ENCODE measurements around the gene GALNT7.

The GALNT7 gene

GRCh38 chr4:173301518-173302201 lies 133.0 kb downstream of the GALNT7 start:
- DNase-seq (ENCODE audit: low read depth, low spot score): no peak

DNA sequence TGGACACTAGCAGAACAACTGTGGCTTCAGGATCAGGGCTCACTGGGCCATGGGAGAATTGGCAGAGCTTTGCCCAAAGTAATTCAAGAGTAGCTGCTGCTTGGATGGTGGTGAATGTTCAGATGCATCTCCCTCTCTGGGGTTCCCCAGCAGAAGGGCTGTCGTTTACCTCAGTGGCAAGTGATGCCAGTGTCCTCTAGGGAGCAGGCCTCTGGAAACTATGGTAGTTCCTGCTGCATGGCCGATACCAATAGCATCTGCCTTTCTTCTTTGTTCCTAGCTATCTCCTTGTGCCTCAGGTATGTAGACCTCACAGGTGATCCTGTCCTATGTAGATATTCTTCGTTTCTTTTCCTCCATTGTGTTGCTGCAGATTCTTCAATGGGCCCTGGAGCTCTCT lies 139.2 kb downstream of the GALNT7 start:
- no peak for DNase-seq (ENCODE audit: low read depth, low spot score)

DNA sequence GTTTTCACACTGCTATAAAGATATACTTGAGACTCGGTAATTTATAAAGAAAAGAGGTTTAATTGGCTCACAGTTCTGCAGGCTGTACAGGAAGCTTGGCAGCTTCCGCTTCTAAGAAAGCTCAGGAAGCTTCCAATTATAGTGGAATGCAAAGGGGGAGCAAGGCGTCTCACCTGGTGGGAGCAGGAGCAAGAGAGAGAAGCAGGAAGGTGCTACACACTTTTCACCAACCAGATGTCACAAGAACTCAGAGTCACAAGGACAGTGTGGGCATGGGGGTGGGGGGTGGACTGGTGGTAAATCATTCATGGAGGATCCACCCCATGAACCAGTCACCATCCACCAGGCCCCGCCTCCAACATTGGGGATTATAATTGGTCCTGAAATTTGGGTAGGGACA lies 142.8 kb downstream of the GALNT7 start:
- no peak for DNase-seq (ENCODE audit: low read depth, low spot score)

DNA sequence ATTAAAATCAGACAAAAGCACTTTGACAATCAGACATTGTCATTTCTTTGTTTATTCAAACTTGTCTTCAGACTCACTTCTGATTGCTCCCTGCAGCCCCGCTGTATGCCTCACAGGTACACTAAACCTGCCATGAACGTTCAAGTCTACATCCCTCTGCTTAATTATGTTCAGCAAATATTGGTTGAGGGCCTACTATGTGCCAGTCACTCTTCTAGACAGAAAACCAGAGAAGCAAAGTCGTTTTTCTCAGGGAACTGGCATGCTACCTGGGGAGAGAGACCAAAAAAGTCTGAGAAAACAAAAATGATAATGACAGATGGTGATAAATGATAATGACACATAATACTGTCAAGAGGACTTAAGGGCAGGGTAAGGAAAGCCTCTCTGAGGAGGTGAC lies 146.1 kb downstream of the GALNT7 start:
- DNase-seq (ENCODE audit: low read depth, low spot score): no peak

- no peak for DNase-seq (ENCODE audit: low read depth, low spot score)
These were observed 147.4 kb downstream of the GALNT7 start for GRCh38 chr4:173316060-173316459.

GRCh38 chr4:173317004-173317403 lies 148.4 kb downstream of the GALNT7 start:
- DNase-seq (ENCODE audit: low read depth, low spot score): no peak

DNA sequence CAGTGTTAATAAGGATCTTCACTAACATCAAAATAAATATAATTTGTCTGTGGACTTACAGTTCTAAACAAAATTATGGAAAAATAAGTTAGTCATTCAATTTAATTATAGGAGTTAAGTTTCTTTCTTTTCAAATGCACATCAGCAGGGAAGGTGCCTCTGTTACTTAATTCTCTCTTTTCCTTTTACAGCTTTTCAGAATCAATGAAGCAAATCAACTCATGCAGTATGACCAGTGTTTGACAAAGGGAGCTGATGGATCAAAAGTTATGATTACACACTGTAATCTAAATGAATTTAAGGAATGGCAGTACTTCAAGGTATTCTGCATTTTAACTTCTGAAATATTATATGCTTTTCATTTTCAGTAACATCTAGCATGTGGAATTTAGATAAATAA lies 149.6 kb downstream of the GALNT7 start:
- no peak for DNase-seq (ENCODE audit: low read depth, low spot score)

DNA sequence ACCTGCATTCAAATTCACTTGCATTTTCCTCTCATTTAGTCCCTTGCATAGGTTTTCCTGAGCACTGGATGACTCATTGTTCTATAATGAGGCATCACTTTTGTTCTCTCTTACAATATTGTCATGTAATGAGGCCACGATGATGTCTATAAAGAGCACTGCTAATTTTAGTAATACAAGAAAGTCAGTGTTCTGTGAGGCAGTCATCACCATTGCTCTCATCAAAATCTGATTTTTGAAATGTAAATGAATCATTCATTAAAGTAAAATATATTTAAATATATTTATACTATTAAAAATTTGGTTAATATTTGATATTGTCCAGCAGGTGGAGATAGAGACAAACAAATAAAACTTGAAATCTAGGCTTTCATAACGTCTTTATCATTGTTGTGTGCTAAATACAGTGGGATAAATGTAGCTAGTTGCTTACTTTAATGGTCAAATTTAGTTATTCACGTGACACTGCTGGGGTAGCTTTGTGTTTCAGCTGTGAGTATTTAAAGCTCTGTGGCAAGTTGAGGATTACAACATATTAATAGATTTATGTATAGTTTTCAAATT lies 150.1 kb downstream of the GALNT7 start:
- DNase-seq (ENCODE audit: low read depth, low spot score): no peak

DNA sequence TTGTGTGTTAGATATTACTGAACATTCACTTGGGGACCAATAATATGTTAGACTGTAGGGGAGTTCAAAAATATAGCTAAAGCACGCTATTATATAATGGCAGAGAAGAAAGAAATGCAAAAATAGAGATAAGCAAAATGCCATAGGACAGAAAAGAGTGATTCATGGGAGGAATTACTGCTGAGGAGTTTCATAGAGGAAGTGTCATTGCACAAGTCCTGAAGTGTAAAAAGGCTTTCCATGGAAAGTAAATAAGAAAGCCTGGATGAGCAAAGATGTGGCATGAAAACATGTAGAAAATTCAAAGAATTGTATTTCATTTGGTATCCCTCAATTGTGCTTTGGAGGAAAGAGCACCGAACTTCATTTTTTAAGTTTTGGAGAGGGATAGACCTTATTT lies 151.1 kb downstream of the GALNT7 start:
- no peak for DNase-seq (ENCODE audit: low read depth, low spot score)

- DNase-seq (ENCODE audit: low read depth, low spot score): no peak
These were observed 156.6 kb downstream of the GALNT7 start for GRCh38 chr4:173325007-173325736.

DNA sequence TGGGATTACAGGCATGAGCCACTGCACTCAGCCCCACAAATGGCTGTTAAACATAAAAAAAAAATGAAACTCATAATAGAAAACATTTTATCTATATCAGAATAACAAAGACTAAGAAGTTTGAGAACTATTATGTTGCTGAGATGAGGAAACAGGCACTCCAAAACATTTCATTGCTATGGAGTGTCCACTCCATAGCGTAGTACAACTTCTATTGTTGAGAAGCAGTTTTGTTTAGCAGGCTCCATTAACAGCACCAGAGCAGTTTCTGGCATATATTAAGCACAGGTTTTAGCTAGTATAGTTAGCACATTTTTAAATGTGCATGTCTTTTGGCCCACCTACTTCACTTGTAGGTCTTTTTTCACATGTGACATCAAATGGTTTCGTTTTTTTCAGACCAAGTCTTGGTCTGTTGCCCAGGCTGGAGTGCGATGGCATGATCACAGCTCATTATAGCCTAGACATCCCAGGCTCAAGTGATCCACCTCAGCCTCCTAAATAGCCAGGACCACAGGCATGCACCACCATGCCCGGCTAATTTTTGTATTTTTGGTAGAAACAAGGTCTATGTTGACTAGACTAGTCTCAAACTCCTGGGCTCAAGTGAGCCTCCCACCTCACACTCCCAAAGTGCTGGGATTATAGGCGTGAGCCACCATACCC lies 159.8 kb downstream of the GALNT7 start:
- DNase-seq (ENCODE audit: low read depth, low spot score): no peak

- no peak for DNase-seq (ENCODE audit: low read depth, low spot score)
These were observed 162.0 kb downstream of the GALNT7 start for GRCh38 chr4:173330590-173330989.

- no peak for DNase-seq (ENCODE audit: low read depth, low spot score)
These were observed 163.4 kb downstream of the GALNT7 start for GRCh38 chr4:173332021-173332487.

DNA sequence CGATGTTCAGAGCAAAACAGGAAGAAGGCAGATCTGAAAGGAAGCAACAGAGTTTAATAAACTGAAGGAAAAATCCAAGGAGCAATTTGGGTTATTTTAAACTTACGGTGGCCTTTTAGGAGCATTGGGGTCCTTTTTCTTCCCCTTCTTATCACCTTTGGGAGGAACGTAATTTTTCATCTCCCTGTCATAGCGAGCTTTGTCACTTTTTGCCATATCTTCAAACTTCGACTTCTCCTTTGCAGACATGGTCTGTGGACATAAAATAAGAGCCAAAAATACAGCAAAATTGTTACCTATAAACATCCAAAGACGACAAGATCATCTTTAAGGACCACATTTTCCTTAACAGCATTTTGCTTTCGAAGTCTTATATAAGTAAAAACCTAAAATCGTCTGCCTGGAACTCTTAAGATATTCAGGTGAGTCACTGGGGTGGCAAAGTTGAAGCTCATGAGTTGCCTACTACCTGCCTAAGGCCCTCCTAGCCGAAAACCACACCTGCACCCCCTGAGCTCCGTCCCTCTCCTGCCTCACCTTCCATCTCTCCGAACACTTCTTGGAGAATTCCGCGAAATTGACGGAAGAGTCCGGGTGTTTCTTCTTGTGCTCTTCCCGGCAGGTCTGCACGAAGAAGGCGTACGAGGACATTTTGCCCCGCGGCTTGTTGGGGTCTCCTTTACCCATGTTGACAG lies 164.5 kb downstream of the GALNT7 start:
- no peak for DNase-seq (ENCODE audit: low read depth, low spot score)

GRCh38 chr4:173333658-173334084 lies 165.1 kb downstream of the GALNT7 start:
- DNase-seq (ENCODE audit: low read depth, low spot score): no peak

DNA sequence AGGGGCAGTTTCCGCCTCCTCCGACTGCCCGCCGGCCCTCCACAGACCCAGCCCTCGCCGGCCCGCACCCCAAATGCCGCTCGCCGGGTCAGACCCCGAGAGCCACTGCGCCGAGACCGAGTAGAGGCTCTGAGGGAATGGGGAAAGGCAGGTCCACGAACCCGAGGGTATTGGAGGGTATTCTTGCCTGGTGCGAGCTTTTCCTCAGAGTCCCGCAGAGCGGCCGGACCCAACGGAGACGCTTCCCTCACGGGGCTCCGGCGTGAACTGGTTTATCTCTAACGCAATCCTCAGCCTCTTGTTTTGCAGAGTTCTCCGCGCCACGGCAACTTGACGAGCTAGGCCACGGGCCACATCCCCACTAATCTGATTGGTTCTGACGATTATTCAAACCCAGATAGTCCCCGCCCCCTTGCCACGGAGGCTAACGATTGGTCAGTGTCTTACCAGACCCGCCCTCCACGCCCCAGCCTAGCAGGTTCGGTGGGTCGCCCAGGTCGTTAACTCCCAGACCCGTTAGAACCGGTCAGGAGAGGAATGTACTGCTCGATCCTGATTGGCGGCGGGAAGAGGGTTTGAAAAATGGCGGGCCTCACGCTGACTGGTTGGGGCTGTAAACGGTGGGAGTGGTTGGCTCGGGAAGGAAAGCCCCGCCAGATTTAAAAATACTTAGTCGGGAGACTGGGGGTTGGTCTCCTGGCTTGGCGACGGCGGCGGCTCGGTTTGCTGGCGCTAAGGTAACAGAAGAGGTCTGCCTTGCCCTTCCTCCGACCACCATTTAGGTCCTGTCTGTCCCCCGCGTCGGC lies 165.7 kb downstream of the GALNT7 start, which contains the start of gene HMGB2:
TSS of gene HMGB2 (minus strand) at position 274 of the 806 bp plus-strand sequence. CDS start 709 bp downstream, outside the sequence.
- DNase-seq (ENCODE audit: low read depth, low spot score): peak; percentile 96

DNA sequence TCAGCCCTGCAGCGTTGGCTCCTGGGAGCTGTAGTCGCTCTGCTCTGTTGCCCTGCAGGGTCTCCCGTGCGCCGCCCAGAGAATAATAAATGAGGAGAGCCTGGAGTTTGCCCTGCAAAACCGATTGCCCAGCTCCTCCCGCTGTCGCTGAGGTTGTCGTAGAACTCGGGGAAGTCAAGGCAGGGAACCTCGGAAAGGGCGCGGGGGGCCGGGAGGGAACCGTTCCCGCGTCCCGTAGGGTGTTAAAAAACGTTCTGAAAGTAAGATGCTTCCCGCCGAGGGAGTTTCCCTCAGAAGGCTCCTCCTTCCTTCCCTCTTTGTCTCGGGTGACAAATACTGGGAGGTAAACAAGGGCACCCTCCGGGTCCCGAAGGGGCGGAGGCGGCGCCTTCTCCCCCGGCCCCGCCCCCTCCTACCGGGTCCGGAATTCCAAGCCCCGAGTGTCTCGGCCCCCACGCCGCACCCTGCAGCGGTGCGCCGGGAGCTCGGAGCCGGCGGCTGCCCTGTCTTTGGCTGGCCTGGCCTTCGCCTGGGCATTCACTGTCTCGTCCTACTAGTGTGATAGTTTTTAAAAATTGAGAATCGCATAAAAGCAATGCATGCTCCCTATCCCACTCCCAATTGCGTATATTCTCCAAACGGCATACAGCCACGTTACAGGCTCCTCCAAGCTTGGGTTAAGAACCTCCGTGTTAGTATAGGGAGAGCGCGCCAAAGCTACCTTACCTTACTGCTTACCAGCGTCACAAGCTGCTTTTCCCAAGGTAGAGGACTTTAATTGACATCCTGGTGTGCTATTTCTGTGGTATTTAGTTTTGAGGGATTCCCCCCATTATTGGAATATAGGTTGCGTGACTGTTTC lies 166.5 kb downstream of the GALNT7 start:
- DNase-seq (ENCODE audit: low read depth, low spot score): peak; percentile 77

- DNase-seq (ENCODE audit: low read depth, low spot score): no peak
These were observed 168.9 kb downstream of the GALNT7 start for GRCh38 chr4:173337463-173337862.

DNA sequence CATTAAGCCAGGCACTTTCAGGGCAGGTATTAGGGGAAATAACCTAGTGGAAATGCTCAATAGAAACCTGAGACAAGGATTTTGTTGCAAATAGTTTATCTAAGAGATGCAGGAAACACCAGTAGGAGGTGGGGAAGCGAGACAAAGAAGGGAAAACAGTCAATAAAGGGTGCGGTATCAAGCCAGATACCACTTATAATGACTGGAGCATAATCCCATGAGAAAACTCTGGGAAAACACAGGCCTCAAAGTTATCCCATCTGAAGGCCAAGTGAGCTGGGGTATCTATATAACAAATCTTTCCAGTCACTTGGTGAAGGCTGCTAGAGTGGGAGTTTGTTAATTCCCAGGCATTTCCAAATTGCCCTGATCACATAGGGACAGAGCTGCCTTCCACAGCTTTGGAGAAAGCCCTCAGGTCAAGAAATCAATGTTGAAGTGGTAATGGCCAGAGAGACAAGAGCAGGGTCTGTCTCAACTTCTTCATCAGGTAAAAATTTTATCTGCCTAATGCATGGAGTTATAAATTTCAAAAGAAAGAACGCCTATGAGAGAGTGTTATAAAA lies 175.3 kb downstream of the GALNT7 start:
- no peak for DNase-seq (ENCODE audit: low read depth, low spot score)

Data from iPS DF 19.7 (cell line).